Keratinocyte (primary cell): ENCODE measurements around the gene RASSF7. TPM values are rescaled to one million over a fixed set of nuclear protein-coding genes. Genes with fewer than 3 reads are reported as not detected.

ENCODE experiments used
- DNase-seq: peaks from one replicate; pipeline ENCODE4 v3.0.0-alpha.2; 2011; ENCODE audit warnings: low read depth, missing footprints, low spot score
- FAIRE-seq: peaks from 2 replicates; lab custom pipeline; 2011; peaks lifted over from hg19 to GRCh38; lab: Jason Lieb, UNC
- H2AFZ ChIP-seq: 2 replicates; pipeline ENCODE4 v1.6.0; 2012; ENCODE audit warnings: low read length, control low read depth, inconsistent platforms; ENCODE audit not compliant: control insufficient read depth
- H3K27ac ChIP-seq: 2 replicates; pipeline ENCODE4 v1.5.1; 2011; ENCODE audit warnings: low read length; ENCODE audit not compliant: control insufficient read depth, insufficient read depth
- H3K27me3 ChIP-seq: 3 replicates; pipeline ENCODE4 v1.6.0; 2011; ENCODE audit warnings: low read length; ENCODE audit not compliant: control insufficient read depth, insufficient read depth; ENCODE audit errors: extremely low read depth
- H3K36me3 ChIP-seq, 2 experiments: 2 replicates in 1 of 2; 3 replicates in 1 of 2; pipeline ENCODE4 v1.5.1; 2011; ENCODE audit warnings: low read length in 2 of 2, mild to moderate bottlenecking in 1 of 2; ENCODE audit not compliant: control insufficient read depth in 2 of 2, insufficient read depth in 2 of 2; ENCODE audit errors: extremely low read depth in 1 of 2
- H3K4me1 ChIP-seq: 3 replicates; pipeline ENCODE4 v1.5.1; 2011; ENCODE audit warnings: low read length; ENCODE audit not compliant: control insufficient read depth, insufficient read depth; ENCODE audit errors: extremely low read depth
- H3K4me2 ChIP-seq: 3 replicates; pipeline ENCODE4 v1.6.0; 2011; ENCODE audit warnings: low read depth, low read length; ENCODE audit not compliant: control insufficient read depth, insufficient read depth; ENCODE audit errors: extremely low read depth
- H3K4me3 ChIP-seq, 3 experiments: fragments of 200-600 bp in 1 of 3; sonication (generic) in 1 of 3; 2 replicates in 2 of 3; 3 replicates in 1 of 3; pipeline ENCODE4 v1.5.1; 2011 to 2016; ENCODE audit warnings: low read length in 3 of 3, mild to moderate bottlenecking in 3 of 3, control low read depth in 2 of 3, inconsistent platforms in 1 of 3, low read depth in 1 of 3, mixed read lengths in 1 of 3, mixed run types in 1 of 3, moderate library complexity in 1 of 3; ENCODE audit not compliant: control insufficient read depth in 2 of 3, insufficient read depth in 2 of 3; ENCODE audit errors: extremely low read depth in 1 of 3
- H3K79me2 ChIP-seq: 2 replicates; pipeline ENCODE4 v1.6.0; 2012; ENCODE audit warnings: low read length; ENCODE audit not compliant: control insufficient read depth, insufficient read depth
- H3K9ac ChIP-seq: 3 replicates; pipeline ENCODE4 v1.6.0; 2011; ENCODE audit warnings: low read length; ENCODE audit not compliant: control insufficient read depth, insufficient read depth; ENCODE audit errors: extremely low read depth
- H3K9me1 ChIP-seq: 3 replicates; pipeline ENCODE4 v1.6.0; 2011; ENCODE audit warnings: low read length; ENCODE audit not compliant: control insufficient read depth, insufficient read depth; ENCODE audit errors: extremely low read depth
- H3K9me3 ChIP-seq: 2 replicates; pipeline ENCODE4 v1.5.1; 2012; ENCODE audit warnings: low read depth, low read length; ENCODE audit not compliant: control insufficient read depth
- H4K20me1 ChIP-seq: 3 replicates; pipeline ENCODE4 v1.6.0; 2011; ENCODE audit warnings: low read length; ENCODE audit not compliant: control insufficient read depth, insufficient read depth; ENCODE audit errors: extremely low read depth
- EZH2 ChIP-seq: IDR thresholded peaks from one replicate; pipeline ENCODE4 v1.6.1; 2012; ENCODE audit warnings: inconsistent platforms, mild to moderate bottlenecking, low read length, moderate library complexity
- dilution Hi-C: fragments of 300-500 bp; cut with MboI; formaldehyde crosslinking; loops from one replicate; pipeline ENCODE4 v1.7.0; 2020; ENCODE audit warnings: low sequenced_read_pairs; ENCODE audit not compliant: extremely low pct_ligation_motif_present
- polyA plus RNA-seq, 5 experiments: library from polyadenylated mRNA; depleted of rRNA in 3 of 5; stranded (reverse) in 3 of 5; stranded (forward) in 1 of 5; unstranded in 1 of 5; fragments of >200 nt; gene quantifications; 1 replicate in 1 of 5; 2 replicates in 3 of 5; 3 replicates in 1 of 5; pipeline versions ENCODE4 v1.2.1 to v1.2.3, GENCODE V29; 2011 to 2012; ENCODE audit warnings: missing spikeins in 2 of 5, low read depth in 1 of 5, low replicate concordance in 1 of 5
- TF ChIP-seq, protein P1 (sequence below), 3 experiments: IDR thresholded peaks in 1 of 3; conservative IDR thresholded peaks in 1 of 3; optimal IDR thresholded peaks in 1 of 3; 2 replicates in 2 of 3; 3 replicates in 1 of 3; pipeline versions ENCODE3 to v1.5.1; 2011; ENCODE audit warnings: low read length in 3 of 3, mild to moderate bottlenecking in 3 of 3, moderate library complexity in 2 of 3, control low read depth in 1 of 3, inconsistent platforms in 1 of 3; ENCODE audit not compliant: insufficient read depth in 2 of 3; ENCODE audit errors: extremely low read depth in 1 of 3

RASSF7 gene
- polyA plus RNA-seq, 1 donor (not counting 4 experiments of a cell fraction or from before 2014, with no cell fraction given) = 24.3 TPM

DNA sequence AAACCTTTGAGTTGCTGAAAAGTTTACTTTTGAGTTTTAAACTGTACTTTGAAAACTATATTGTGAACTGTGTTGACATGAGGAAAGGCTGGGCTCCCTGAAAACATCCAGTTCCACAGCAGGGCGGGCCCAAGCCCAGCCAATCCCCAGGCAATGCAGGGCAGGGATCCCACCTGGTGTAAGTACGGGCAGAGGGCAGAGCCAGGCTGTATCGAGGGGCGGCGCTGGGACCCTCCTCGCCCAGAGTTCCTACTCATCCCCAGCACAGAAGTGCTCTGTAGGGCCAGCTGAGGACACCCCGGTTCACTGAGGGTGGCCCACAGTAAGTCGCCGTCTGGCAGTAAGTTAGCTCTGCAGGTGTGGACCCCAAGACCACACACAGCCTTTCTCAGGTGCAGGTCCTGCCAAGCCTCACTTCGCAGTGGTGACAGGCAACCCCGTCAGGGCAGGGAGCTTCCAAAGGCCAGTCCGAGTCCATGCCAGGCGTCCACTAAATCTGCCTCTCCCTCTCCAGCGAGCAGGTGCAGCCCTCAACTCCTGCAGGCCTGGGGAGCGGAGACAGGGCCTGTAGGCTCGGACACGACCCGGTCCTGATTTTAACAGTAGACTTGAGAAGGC, 6.3 kb downstream of the RASSF7 start:
- H3K4me2 ChIP-seq = peak overlapping the region; percentile 76
- peaks cover 14% of the 10 kb centered on the region for H3K79me2 ChIP-seq
- H2AFZ ChIP-seq = no peak overlapping the region
- H3K9me3 ChIP-seq = no peaks in the 10 kb centered on the region
- TF ChIP-seq, protein P1, sequence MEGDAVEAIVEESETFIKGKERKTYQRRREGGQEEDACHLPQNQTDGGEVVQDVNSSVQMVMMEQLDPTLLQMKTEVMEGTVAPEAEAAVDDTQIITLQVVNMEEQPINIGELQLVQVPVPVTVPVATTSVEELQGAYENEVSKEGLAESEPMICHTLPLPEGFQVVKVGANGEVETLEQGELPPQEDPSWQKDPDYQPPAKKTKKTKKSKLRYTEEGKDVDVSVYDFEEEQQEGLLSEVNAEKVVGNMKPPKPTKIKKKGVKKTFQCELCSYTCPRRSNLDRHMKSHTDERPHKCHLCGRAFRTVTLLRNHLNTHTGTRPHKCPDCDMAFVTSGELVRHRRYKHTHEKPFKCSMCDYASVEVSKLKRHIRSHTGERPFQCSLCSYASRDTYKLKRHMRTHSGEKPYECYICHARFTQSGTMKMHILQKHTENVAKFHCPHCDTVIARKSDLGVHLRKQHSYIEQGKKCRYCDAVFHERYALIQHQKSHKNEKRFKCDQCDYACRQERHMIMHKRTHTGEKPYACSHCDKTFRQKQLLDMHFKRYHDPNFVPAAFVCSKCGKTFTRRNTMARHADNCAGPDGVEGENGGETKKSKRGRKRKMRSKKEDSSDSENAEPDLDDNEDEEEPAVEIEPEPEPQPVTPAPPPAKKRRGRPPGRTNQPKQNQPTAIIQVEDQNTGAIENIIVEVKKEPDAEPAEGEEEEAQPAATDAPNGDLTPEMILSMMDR (optimal IDR thresholded peaks at IDR 0.05 in 1 of 3, IDR thresholded peaks at IDR 0.05 in 1 of 3, conservative IDR thresholded peaks at IDR 0.05 in 1 of 3; ENCODE audit: extremely low read depth in 1 of 3, insufficient read depth in 2 of 3, low read length in 3 of 3) = no peak
- no peak for TF ChIP-seq EZH2
- peaks cover 13% of the 10 kb centered on the region for H3K4me1 ChIP-seq
- H3K27ac ChIP-seq = no peak overlapping the region
- DNase-seq = no peak
- no peaks in the 10 kb centered on the region for H3K27me3 ChIP-seq
- peak overlapping the region; percentile 47 to 90 (median 79) for H3K4me3 ChIP-seq
- FAIRE-seq = no peak
- no peaks in the 10 kb centered on the region for H4K20me1 ChIP-seq
- dilution Hi-C loops = no loop called here
- H3K36me3 ChIP-seq = peaks cover 4 to 14% of the 10 kb centered on the region in 2 experiments
- H3K9me1 ChIP-seq = no peaks in the 10 kb centered on the region
- peak overlapping the region; percentile 81 for H3K9ac ChIP-seq

DNA sequence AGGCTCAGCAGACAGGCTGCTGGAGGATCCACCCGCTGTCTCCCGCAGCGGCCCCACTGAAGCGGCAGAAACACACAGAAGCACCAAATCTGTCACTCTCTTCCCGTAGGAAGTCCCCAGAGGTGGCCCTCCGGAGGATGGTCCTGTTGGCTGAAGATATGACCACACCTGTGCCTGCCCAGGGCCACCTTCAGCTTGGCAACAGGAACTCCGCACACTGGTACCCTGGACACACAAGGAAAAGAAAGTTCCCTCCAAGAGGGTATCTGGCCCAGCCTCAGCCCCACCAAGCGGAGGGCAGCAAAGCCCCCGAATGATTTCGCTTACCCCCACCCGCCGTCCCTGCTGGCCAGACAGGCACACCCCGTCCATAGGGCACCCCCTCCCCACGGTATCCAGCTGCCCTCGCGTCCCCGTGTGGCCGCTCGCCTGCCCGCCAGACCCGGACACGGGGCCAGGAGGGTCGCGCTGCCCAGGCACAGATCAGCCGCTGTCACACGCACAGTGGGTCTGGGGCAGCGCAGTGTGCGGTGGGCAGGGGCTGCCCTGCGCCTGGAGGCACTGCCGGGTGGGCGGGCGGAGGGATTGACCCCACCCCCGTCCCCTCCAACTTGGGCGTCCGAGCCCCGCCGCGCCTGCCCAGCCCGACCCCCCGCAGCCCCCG, 7.0 kb downstream of the RASSF7 start:
- Histone ChIP-seq H3K27ac (no peak overlapping the region), H3K4me3 (peak overlapping the region; percentile 47 to 90 (median 79)), H3K36me3 (peaks cover 0 to 12% of the 10 kb centered on the region in 2 experiments), H3K9me3 (no peaks in the 10 kb centered on the region), H3K4me2 (peak overlapping the region; percentile 76), H3K9ac (peak overlapping the region; percentile 81), H3K9me1 (no peaks in the 10 kb centered on the region), H3K27me3 (no peaks in the 10 kb centered on the region), H3K4me1 (peaks cover 13% of the 10 kb centered on the region), H3K79me2 (peaks cover 8% of the 10 kb centered on the region), H4K20me1 (no peaks in the 10 kb centered on the region), H2AFZ (no peak overlapping the region)
- dilution Hi-C loops = no loop called here
- DNase-seq = no peak
- no peak for FAIRE-seq
- TF ChIP-seq EZH2 = no peak
- TF ChIP-seq, protein P1 (optimal IDR thresholded peaks at IDR 0.05 in 1 of 3, IDR thresholded peaks at IDR 0.05 in 1 of 3, conservative IDR thresholded peaks at IDR 0.05 in 1 of 3; ENCODE audit: extremely low read depth in 1 of 3, insufficient read depth in 2 of 3, low read length in 3 of 3) = no peak
